ENCODE results near the gene SLC2A5.
A peak's percentile ranks its signal among the peaks of the same experiment; 100 is the strongest.

Gene SLC2A5

DNA sequence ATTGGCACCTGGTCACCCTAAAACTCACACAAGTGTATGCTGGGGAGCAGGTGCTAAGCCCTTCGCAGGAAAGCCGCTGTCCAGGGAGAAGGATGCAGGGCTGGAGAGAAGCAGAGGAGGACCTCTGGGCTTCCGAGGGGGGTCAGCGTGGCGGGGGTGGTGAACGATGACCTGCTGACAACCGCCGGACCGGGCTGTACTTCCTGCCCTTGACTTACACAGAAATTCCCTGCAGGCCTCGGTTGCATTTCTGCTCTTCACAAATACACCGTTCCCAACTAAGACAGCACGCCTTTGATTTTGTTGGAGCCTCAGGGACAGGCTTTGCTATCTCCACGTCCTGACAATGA lies 80.8 kb downstream of the SLC2A5 start:
- H3K4me3 ChIP-seq (ENCODE audit: low read depth in 1 of 2, low read length in 2 of 2) = no peak overlapping the region
- H3K9me3 ChIP-seq (ENCODE audit: insufficient read depth, low read length, severe bottlenecking) = no peaks in the 10 kb centered on the region
- peak overlapping the region; percentile 18; the same call in 1 of the 2 replicates for H3K9ac ChIP-seq (ENCODE audit: low read depth, low read length)
- H2AFZ ChIP-seq (ENCODE audit: low read depth, low read length) = no peak overlapping the region
- DNase-seq (no peak), ATAC-seq (ENCODE audit: insufficient read depth, low read depth) (no peak)
- no peaks in the 10 kb centered on the region for H3K79me2 ChIP-seq (ENCODE audit: insufficient read depth, low read length)
- H3K27ac ChIP-seq (ENCODE audit: low read length) = peak overlapping the region; percentile 69; the same call in 1 of the 2 replicates
- H3K36me3 ChIP-seq (ENCODE audit: insufficient read depth, low read length) = no peaks in the 10 kb centered on the region
- no peak for TF ChIP-seq EZH2 (IDR thresholded peaks at IDR 0.05; ENCODE audit: borderline replicate concordance, low read depth, low read length, severe bottlenecking)
- TF ChIP-seq, protein P1, sequence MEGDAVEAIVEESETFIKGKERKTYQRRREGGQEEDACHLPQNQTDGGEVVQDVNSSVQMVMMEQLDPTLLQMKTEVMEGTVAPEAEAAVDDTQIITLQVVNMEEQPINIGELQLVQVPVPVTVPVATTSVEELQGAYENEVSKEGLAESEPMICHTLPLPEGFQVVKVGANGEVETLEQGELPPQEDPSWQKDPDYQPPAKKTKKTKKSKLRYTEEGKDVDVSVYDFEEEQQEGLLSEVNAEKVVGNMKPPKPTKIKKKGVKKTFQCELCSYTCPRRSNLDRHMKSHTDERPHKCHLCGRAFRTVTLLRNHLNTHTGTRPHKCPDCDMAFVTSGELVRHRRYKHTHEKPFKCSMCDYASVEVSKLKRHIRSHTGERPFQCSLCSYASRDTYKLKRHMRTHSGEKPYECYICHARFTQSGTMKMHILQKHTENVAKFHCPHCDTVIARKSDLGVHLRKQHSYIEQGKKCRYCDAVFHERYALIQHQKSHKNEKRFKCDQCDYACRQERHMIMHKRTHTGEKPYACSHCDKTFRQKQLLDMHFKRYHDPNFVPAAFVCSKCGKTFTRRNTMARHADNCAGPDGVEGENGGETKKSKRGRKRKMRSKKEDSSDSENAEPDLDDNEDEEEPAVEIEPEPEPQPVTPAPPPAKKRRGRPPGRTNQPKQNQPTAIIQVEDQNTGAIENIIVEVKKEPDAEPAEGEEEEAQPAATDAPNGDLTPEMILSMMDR (IDR thresholded peaks at IDR 0.05; ENCODE audit: borderline replicate concordance, extremely low read depth, low read length, poor library complexity, severe bottlenecking) = no peak
- peak overlapping the region; percentile 43; the same call in 1 of the 2 replicates for H3K4me2 ChIP-seq (ENCODE audit: insufficient read depth, low read length)
- no peaks in the 10 kb centered on the region for H3K27me3 ChIP-seq (ENCODE audit: insufficient read depth, low read length, poor library complexity)
- no peaks in the 10 kb centered on the region for H4K20me1 ChIP-seq (ENCODE audit: insufficient read depth, low read length)
- H3K4me1 ChIP-seq (ENCODE audit: insufficient read depth, low read length) = peaks cover 24% of the 10 kb centered on the region

DNA sequence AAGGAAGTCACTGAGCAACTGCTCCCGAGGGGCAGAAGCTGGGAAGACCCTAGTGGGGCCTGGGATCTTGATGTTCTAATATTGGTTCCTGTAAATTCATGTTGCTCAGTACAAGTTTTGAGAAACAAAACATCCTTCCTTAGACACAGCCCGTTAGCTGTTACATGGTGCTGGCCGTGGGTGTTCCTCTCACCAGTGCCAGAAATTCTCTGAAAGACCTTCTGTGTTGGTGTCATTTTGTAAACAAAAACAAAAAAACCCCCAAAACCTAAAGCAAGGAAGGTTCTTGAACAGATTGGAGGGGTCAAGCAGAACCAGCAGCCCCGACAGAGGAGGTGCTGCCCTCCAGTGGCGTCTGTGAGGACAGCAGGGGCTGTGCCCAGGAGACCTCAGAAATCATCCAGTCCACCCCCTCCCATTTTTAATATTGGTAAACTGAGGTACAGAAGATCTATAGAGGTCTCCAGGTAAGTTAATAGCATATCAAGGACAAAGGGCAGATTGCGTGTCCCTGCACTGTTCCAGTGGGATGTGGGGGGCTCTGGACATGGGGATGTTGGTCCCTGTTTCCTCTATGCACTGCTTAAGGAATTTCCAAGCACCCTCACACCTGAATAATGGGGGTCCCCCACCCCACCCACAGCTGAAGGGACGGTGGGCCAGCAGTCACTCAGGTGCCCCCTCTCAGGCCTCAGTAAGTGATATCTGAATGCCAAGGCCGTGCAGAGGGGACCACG lies 81.4 kb downstream of the SLC2A5 start:
- Histone ChIP-seq H3K36me3 (ENCODE audit: insufficient read depth, low read length) (no peaks in the 10 kb centered on the region), H2AFZ (ENCODE audit: low read depth, low read length) (peak overlapping the region; percentile 67), H3K4me3 (ENCODE audit: low read depth in 1 of 2, low read length in 2 of 2) (peak overlapping the region in 1 of 2 experiments; percentile 20; a peak in 1 of 4 replicates), H3K27ac (ENCODE audit: low read length) (peak overlapping the region; percentile 69), H3K79me2 (ENCODE audit: insufficient read depth, low read length) (no peaks in the 10 kb centered on the region), H3K4me2 (ENCODE audit: insufficient read depth, low read length) (peak overlapping the region; percentile 43), H3K9ac (ENCODE audit: low read depth, low read length) (peak overlapping the region; percentile 18), H3K27me3 (ENCODE audit: insufficient read depth, low read length, poor library complexity) (no peaks in the 10 kb centered on the region), H3K9me3 (ENCODE audit: insufficient read depth, low read length, severe bottlenecking) (no peaks in the 10 kb centered on the region), H4K20me1 (ENCODE audit: insufficient read depth, low read length) (no peaks in the 10 kb centered on the region), H3K4me1 (ENCODE audit: insufficient read depth, low read length) (peaks cover 24% of the 10 kb centered on the region)
- DNase-seq = peak; percentile 68
- peak; percentile 78 for ATAC-seq (ENCODE audit: insufficient read depth, low read depth)
- TF ChIP-seq, protein P1 (IDR thresholded peaks at IDR 0.05; ENCODE audit: borderline replicate concordance, extremely low read depth, low read length, poor library complexity, severe bottlenecking) = peak; percentile 99
- no peak for TF ChIP-seq EZH2 (IDR thresholded peaks at IDR 0.05; ENCODE audit: borderline replicate concordance, low read depth, low read length, severe bottlenecking)

DNA sequence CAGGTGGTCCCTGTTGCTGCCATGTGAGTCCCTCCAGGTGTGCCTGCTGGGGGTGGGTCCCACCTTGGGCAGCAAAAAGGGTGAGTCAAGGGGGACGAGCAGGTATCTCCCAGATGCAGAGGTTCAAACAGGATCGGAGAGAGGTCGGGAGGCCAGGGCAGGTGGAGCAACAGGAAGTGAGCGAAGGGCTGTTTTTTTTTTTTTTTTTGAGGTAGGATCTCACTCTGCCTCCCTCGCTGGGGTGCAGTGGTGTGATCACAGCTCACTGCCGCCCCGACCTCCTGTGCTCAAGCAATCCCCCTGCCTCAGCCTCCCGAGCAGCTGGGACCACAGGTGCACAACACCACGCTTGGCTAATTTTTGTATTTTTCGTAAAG lies 82.6 kb downstream of the SLC2A5 start:
- H3K9ac ChIP-seq (ENCODE audit: low read depth, low read length) = no peak overlapping the region
- no peaks in the 10 kb centered on the region for H3K9me3 ChIP-seq (ENCODE audit: insufficient read depth, low read length, severe bottlenecking)
- no peak overlapping the region for H2AFZ ChIP-seq (ENCODE audit: low read depth, low read length)
- no peaks in the 10 kb centered on the region for H3K36me3 ChIP-seq (ENCODE audit: insufficient read depth, low read length)
- no peak overlapping the region for H3K27ac ChIP-seq (ENCODE audit: low read length)
- H3K27me3 ChIP-seq (ENCODE audit: insufficient read depth, low read length, poor library complexity) = no peaks in the 10 kb centered on the region
- H3K4me2 ChIP-seq (ENCODE audit: insufficient read depth, low read length) = no peak overlapping the region
- no peak overlapping the region for H3K4me3 ChIP-seq (ENCODE audit: low read depth in 1 of 2, low read length in 2 of 2)
- no peaks in the 10 kb centered on the region for H4K20me1 ChIP-seq (ENCODE audit: insufficient read depth, low read length)
- TF ChIP-seq EZH2 (IDR thresholded peaks at IDR 0.05; ENCODE audit: borderline replicate concordance, low read depth, low read length, severe bottlenecking) = no peak
- TF ChIP-seq, protein P1 (IDR thresholded peaks at IDR 0.05; ENCODE audit: borderline replicate concordance, extremely low read depth, low read length, poor library complexity, severe bottlenecking) = no peak
- ATAC-seq (ENCODE audit: insufficient read depth, low read depth) (no peak), DNase-seq (no peak)
- no peaks in the 10 kb centered on the region for H3K79me2 ChIP-seq (ENCODE audit: insufficient read depth, low read length)
- H3K4me1 ChIP-seq (ENCODE audit: insufficient read depth, low read length) = peaks cover 24% of the 10 kb centered on the region
